Spleen (tissue), 7 donors: ENCODE measurements around the gene SLC35F5.

Experiments
- CTCF ChIP-seq, 11 experiments: fragments of 200-600 bp in 7 of 11; fragments of 450-650 bp in 4 of 11; sonication (generic) in 4 of 11; IDR thresholded peaks in 8 of 11; conservative IDR thresholded peaks in 3 of 11; 1 replicate in 7 of 11; 2 replicates in 4 of 11; pipeline versions ENCODE4 v1.4.0 to v1.8.0; 2016 to 2021; ENCODE audit warnings: antibody characterized with exemption in 11 of 11, inconsistent platforms in 4 of 11, mild to moderate bottlenecking in 1 of 11
- POLR2A ChIP-seq, 3 donors: fragments of 450-650 bp; IDR thresholded peaks; one replicate each; pipeline ENCODE4 v1.5.1; 2017; ENCODE audit warnings: antibody characterized with exemption in 3 of 3, mild to moderate bottlenecking in 1 of 3
- donor health status: DM: no; HTN: no; CAD: no; lungs with moderate emphysema.
- donor health status: DM: no; HTN: no; CAD: no.
- donor health status: DM: no; HTN: no; CAD: no.

GRCh38 chr2:113734185-113734584 is 22.3 kb downstream of the SLC35F5 start:
- no peak for TF ChIP-seq CTCF (IDR thresholded peaks at IDR 0.05 in 8 of 11, conservative IDR thresholded peaks at IDR 0.05 in 3 of 11)
- no peak for TF ChIP-seq POLR2A (IDR thresholded peaks at IDR 0.05)
